NCI-H2227 (cell line): ENCODE results near the gene SULT1A2.
"Not testable (repeated sequence)": the region's sequence is repeated elsewhere in the genome, so short reads cannot be mapped to it uniquely, and the experiment has no call there.

Experiments used
- DNase-seq: peaks from one replicate; lab custom pipeline; 2025; ENCODE audit not compliant: unreplicated experiment; lab: John Stamatoyannopoulos, UW

Gene SULT1A2

GRCh38 chr16:28596840-28597691 lies at the start of gene SULT1A2:
TSS of gene SULT1A2 (minus strand) at chr16:28597050. CDS start at chr16:28595930, 1,120 bp downstream.
- DNase-seq, result no peak

GRCh38 chr16:28639959-28640358 lies 43.1 kb upstream of the SULT1A2 start:
- DNase-seq, result not testable (repeated sequence)

DNA sequence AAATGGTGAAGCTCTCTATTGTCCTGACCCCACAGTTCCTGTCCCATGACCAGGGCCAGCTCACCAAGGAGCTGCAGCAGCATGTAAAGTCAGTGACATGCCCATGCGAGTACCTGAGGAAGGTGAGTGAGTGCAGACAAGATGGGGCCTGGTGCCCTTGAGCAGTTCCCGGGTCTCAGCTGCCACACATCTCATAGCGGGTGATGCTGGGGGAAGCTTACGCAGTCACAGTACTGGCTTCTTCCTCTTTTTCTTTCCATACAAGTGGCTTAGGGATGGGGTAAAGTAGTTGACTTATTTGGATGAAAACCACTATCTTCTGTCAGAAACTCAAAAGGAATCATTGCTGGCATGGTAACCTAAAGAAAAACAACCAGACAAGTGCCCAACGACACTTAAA lies 41.5 kb upstream of the SULT1A2 start:
- DNase-seq, result not testable (repeated sequence)

DNA sequence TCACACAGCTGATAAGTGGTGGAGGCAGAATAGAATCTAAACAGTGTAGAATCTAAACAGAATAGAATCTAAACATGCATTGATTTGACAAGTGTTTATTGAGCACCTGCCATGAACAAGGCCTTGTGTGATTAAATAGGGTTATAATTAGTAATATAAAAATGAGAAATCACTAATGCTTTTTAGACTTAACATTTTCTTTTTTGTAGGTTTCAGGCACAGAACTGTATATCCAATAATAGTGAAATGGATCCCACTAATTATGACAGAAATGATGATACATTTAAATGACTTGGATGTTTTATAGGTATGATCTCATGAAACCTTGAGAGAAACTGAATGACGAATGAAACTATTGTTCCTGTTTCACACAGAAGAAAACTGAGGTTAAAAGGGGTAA lies 40.9 kb upstream of the SULT1A2 start, which contains the start of gene NPIPB8:
TSS of gene NPIPB8 (plus strand) at position 301 of the 400 bp plus-strand sequence. CDS start 296 bp downstream, outside the sequence.
- not testable (repeated sequence) for DNase-seq

DNA sequence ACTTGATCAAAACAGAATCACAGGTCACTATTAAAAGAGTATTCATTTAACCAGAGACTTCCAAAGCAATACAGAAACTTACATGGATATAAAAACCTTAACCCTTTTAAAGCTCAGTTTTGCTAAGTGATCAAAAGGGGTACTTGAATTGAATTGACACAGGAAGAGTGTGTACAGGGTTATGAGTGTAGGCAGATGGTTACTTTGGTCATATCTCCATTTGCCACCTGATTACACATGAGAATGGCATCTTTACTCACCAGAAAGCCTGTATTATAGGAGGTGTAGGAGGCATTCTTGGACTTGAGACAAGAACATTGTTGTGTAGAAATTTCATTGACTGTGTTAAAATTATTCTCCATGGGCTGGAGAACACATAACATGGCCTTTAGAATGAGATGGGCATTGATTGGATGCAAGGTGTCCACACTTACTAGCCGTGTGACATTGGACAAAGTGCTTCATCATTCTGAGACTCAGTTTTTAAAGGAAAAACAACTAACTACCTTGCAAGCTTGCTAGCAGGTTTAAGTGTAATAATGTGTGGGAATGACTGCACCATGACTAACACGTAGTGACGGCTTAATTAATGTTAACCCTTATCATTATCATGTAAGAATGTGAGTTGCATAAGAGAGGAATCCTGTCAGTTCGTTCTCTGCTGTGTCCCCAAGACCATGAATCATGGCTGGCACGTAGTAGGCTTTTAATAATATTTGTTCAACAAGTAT lies 39.4 kb upstream of the SULT1A2 start:
- DNase-seq, result not testable (repeated sequence)

GRCh38 chr16:28630905-28631304 lies 34.1 kb upstream of the SULT1A2 start:
- DNase-seq, result not testable (repeated sequence)

DNA sequence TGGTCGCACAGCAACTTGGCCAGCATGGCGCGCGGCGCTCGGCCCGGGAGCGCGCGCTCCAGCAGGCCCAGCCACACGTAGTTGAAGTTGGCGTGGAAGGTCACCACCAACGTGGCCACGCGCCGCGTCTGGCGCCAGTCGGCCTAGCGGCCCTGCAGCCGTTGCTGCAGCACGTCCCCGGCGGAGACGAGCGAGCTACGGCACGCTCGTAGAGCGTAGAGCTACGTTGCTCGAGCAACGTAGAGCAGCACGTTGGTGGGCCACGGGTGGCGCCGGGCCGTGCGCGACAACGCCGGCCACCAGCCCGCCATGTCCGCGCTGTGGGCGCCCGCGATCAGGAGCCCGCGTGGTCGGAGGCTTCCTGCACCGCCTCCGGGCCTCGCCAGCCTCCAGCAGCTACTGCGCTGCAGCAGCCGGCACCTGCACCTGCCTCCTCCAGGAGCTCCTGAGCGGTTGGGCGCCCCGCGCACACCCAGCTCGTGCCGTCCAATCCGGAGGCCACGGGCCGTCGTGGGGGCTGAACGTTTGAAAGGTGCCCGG lies 26.4 kb upstream of the SULT1A2 start:
- peak; percentile 87 for DNase-seq

DNA sequence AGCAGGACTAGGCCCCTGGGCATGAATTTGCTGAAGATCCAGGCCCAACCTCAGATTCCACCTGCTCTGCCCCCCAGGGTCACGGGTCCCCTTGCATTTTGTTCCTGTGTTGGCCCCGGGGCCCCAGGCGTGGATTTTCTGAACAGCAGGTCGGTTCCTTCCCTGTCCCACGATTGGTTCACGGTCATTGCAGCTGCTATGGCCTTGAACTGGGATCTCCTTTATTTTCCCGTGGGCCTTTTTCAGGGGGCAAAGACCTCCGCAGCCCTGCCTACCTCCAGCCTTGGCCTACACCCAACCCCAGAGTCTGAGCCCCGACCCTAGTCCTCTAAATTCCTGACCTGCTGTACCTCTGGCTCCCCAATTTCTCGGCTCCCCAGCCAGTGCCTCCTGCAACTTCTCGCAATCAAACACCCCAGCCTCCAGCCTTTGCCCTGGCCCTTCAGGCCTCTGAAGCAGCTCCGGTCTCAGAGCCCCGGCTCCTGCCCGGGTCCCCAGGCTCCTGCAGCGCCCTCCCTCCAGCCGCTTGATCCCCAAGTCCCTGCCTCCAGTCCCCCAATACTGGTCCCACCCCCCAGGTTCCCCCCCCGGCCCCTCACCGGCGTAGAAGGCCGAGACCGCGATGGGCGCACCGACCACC lies 25.8 kb upstream of the SULT1A2 start:
- DNase-seq, result not testable (repeated sequence)

GRCh38 chr16:28621481-28622155 lies 24.8 kb upstream of the SULT1A2 start:
- no peak for DNase-seq

- DNase-seq, result not testable (repeated sequence)
These were observed 23.5 kb upstream of the SULT1A2 start for GRCh38 chr16:28620316-28620715.

GRCh38 chr16:28617874-28618273 lies 21.0 kb upstream of the SULT1A2 start:
- peak; percentile 33 for DNase-seq

GRCh38 chr16:28616636-28617035 lies 19.8 kb upstream of the SULT1A2 start:
- no peak for DNase-seq

DNA sequence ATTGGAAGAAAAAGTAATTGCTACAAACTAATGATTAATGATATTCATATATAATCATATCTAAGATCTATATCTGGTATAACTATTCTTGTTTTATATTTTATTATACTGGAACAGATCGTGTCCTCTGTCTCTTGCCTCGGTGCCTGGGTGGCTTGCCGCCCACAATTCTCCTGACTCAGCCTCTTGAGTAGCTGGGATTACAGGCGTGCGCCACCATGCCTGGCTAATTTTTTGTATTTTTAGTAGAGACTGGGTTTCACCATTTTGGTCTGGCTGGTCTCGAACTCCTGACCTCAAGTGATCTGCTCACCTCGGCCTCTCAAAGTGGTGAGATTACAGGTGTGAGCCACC lies 19.4 kb upstream of the SULT1A2 start:
- not testable (repeated sequence) for DNase-seq

- DNase-seq, result peak; percentile 54
These were observed 18.8 kb upstream of the SULT1A2 start for GRCh38 chr16:28615486-28616223.

GRCh38 chr16:28614561-28614960 lies 17.7 kb upstream of the SULT1A2 start:
- not testable (repeated sequence) for DNase-seq

- DNase-seq, result not testable (repeated sequence)
These were observed 17.1 kb upstream of the SULT1A2 start for GRCh38 chr16:28613912-28614311.

DNA sequence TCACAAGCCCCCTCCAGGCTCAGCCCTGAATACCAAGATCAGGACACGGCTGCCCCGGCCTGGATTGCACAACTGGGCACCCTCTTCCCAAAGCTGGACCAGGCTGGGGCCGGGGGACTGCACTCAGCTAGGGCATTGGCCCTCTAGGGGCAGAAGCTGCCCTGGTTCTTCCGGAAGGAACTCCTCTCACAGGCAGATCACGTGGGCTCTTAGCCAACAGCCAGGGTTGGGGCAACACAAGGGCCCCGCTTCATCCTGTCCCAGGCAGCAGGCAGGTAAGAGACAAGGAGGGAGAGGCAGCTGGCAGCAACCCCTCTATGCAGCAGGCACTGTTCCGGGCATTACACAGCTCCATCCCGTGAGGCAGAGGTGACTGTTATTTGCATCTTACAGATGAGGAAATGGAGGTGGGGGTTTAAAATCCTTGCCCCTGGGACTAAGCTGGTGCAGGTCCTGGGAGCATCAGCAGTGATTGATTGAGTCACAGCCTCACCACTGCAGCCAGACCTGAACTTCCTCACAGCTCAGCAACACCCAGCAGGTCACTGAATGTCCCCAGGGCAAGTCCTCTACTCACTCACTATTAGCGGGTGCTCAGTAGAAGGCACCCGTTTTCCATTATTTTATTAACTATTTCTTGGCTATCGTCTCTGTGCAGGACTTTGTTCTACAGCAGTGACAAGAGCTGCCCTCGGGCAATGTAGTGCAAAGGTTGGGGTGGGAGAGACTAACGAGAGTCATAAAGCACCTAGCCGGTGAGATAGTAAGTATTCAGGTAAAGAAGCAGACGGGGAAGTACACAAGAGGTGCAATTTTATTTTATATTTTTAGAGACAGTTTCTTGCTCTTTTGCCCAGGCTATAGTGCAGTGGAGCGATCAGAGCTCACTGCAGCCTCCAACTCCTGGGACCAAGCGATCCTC lies 15.8 kb upstream of the SULT1A2 start:
- DNase-seq, result not testable (repeated sequence)

DNA sequence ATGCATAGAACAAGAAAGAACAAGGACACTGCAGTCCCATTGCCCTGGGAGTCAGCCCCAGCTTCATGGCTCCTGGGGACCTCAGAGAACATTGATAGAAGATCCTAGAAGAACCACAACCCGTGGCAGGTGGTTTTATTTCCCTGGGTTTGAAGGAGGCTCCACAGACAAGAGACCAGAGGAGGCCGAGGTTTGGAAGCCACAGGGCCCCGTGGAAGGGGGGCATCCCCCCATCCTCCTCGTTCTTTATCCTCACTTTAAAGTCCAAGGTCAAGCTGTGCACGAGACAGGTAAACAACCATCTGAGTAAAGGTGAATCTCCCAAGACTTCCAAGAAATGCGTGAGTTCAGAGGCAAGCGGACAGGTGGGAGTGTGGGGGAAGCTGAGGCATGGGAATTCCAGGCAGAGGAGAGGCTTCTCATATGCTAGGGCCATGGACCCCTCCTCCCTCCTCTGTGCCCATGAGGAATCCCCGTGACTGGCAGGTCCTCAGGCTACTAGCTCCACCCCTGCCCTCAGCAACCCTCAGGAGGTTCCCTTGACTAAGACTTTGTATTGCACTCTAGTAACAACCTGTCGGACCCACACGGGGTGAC lies 13.8 kb upstream of the SULT1A2 start:
- no peak for DNase-seq
